Right kidney (tissue), 1 donor: ENCODE data around the gene VILL.
A peak's percentile ranks its signal among the peaks of the same experiment; 100 is the strongest.
"Not testable (repeated sequence)": the region's sequence is repeated elsewhere in the genome, so short reads cannot be mapped to it uniquely, and the experiment has no call there.

Experiments used
- DNase-seq: peaks from one replicate; pipeline ENCODE4 v3.0.0-alpha.2; 2016

Gene VILL

DNA sequence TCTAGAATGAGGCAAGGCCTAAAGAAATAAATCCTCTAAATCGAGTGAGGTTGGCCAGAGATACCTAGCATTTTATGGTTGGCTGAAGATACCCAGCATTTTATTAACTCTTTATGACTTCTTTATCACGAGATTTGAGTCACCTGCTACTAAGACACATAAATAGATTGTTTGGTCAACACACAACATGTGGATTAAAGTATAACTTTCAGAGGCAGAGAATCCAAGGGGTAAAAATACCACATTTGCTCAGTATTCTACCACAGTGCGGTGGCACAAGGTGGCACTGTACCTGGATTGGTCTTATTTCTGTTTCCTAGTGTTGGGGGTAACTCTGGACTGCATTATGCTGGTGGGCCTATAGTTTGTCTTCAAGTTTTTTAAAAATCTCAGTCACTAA lies 27.0 kb upstream of the VILL start:
- no peak for DNase-seq

DNA sequence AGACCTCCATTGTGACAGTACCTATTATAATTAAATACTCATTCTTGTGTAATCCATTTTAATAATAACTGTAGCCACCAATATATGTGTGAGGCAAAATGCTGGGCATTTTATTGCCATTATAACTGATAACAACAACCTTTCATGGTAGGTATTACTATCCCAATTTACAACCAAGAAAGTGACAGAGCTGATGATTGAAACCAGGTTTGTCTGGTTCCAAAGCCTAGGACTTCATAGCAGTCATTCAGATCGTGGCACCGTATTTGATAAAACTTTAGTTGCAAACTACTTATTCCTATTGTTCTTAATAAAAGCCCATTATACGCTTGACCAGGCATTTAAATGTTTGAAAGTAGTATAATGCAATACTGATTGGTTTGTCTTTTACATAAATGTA lies 26.4 kb upstream of the VILL start:
- DNase-seq: no peak

DNA sequence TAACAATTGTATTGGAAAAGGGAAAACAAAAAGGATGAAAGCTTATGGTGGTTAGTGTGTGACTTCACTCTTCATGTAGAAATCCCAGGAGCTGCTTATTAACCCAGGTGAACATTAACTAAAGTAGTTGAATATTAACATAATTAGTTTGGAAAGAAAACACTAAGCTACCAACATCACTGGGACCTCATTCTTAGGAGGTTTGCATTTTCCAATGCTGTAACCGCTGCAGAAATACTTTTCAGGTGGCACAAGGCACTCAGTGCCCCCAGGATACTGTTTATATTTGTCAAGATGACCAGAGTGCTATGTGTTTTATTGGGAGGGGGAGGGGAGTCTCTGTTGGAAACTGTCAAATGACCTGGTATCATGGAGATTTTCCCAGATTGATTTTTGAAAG lies 25.9 kb upstream of the VILL start:
- DNase-seq: peak; percentile 41

DNA sequence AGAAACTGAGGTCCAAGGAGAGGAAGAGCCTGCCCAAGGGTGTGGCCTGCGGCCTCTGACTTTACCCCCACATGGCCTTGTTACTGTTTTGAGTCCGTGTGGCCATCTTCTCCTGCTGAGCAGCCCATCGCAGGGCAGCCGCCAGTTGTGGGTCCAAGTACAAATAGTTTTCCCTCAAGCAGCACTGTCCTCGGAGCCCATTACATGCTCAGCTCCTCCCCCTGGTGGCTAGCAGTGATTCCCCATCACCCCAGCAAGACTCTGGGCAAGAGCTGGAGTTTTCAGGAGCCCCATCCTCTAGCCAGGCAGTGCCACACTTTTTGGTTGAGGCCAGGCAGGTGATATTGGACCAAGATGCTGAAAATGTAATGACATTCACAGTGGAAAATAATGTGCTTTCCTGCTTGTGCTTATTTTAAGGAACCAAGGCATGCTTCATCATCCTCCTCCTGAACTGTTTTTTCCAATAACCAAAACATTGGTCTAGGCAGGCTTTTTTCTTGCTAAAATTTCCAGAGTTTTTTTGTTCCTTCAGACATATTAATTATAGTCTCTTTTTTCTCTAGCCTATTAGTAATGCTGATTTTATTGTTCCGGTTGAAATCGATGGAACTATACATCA lies 23.2 kb upstream of the VILL start:
- no peak for DNase-seq

DNA sequence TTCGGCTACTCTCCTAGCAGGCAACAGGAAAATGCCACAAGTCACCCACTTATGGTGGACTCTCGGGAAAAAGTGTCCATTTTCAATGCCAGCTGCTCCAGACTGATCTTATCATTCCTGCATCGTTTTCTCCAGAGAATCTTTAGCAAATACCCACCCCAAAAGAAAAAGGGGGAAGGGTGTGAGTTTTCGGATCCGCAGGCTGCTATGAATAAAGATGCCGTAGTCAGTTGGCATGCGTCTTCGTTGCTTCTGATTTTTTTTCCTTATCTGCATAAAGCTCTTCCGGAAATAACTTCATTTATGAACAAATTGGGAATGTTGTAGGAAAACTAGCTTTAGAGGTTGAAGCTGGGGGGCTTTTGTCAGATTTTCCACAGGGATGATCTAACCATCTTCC lies 22.4 kb upstream of the VILL start:
- DNase-seq: no peak

DNA sequence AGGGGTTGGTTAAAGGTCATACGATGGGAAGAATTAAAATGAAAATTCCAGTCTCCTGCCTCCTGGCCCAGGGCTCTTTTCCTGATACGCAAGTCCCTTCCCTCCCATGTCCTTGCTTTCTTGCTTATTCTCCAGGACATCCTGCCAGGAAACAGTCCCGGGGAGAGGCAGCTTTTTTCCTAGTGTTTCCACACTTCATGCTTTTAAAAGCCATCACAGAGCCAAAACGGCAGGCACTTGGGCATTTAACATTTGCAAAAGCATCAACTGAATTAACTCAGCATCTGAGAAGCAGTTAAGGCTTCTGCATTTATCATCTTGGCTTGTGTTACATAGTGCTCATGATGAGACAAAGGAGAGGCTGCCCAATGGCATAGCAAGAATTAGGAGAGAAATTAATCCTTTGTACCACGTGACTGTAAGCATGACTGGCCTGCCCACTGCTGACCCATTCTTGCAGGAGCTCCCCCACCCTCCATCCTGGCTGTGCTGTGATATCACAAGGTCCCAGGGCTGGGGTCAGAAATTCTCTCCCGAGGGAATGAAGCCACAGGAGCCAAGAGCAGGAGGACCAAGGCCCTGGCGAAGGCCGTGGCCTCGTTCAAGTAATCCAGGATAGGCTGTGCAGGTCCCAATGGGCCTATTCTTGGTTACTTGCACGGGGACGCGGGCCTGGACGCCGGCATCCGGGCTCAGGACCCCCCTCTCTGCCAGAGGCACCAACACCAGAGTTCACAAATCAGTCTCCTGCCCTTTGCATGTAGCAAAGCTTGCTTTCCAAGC lies 21.6 kb upstream of the VILL start:
- no peak for DNase-seq

DNA sequence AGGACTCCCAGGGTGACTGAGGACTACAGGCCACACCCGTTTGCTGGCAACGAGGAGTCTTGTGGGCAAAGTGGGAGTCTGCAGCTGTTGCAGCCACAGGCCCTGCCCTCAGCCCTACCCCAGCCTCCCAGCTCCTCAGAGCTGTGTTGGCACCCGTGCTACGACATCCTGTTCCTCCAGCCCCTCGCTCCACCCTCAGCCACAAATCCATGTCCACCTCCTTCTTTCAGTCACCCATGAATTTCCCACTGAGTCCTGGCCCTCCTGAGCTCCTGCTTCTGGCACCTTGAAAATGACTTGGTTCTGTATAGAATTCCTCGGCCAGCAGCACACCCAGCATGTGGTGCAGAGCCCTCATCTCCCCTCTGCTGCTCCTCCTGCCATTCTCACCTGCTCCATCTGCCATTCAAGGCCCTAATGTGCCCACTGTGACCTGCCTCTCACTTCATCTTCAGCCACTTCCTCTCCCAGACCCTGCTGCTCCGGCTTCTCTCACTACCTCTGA lies 20.9 kb upstream of the VILL start:
- no peak for DNase-seq

DNA sequence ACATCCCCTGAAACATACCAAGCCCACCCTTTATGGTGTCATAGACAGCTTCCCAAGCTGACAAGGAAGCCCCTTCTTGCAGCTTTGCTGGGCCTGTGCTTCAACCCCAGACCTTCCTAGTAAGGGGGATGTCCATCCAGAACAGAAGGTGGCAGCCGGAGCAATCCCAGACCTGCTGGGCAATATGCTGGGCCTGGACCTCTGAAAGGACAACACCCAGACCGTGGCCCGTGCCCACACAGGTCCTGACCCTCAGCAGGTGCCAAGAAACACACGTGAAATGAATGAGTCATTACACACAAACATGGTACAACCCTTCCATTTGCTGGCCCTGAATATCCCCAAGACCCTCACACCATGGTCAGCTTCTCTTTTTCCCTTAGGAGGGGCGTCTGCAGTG lies 19.8 kb upstream of the VILL start:
- no peak for DNase-seq

DNA sequence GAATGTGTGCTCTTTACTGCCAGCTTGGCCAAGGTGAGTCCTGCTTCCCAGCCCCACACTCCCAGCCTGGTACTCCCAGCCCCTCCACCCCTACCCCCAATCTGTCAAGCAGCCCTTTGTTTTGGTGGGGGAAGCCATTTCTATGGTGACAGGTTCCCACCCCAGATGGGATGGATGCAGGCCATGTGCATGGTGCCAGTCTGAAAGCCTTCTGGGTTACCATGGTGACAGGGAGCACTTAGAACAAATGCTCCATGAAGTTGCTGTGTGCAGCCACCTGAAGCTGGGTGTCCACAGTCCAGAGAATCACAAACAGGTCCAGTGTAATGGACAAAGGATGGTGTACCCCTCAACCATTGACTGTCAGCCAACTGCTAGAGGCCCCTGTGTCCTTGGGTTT lies 19.1 kb upstream of the VILL start:
- DNase-seq: no peak

DNA sequence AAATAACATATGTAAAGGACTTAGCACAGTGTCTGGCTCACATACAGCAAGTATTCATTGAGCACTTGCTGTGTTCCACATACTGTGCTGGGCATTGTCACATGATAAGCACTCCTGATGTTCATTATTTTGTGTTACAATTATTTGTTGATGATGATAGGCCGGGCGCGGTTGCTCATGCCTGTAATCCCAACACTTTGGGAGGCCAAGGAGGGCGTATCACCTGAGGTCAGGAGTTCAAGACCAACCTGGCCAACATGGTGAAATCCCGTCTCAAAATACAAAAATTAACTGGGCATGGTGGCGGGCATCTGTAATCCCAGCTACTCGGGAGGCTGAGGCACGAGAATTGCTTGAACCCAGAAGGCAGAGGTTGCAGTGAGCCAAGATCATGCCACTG lies 18.5 kb upstream of the VILL start:
- DNase-seq: not testable (repeated sequence)

DNA sequence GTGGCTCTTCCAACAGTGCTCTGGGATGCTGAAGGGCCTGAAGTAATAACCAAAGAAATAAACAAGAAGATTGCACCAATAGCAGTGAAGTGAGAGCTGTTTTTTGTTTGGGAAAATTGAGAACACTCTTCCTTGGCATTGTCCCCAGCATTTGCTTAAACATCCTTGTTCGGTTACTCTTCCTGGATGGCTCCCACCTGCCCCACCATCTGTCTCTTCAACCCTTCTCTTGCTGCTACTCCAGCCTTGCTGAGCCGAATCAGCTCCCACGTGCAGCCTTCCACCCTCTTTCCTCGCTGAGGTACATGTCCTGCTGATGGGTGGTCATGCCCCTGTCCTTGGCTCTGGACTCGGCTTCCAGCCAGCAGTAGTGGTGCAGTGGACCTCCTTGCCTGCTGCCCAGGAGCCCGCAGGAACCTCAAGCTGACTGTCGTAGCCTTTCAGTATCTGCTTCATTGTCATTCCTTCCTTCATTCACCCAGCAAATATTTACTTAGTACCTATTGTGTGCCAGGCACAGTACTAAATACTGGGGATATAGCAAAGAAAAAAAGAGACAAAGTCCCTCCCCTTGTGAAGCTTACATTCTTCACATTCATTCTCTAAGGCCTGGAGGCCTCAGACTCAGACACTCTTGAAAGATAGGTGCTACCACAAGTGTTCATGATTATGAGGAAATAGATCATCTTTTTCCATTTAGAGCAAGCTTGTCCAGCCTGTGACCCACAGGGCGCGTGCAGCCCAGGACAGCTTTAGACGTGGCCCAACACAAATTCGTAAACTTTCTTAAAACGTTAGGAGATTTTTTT lies 17.1 kb upstream of the VILL start:
- DNase-seq: no peak

DNA sequence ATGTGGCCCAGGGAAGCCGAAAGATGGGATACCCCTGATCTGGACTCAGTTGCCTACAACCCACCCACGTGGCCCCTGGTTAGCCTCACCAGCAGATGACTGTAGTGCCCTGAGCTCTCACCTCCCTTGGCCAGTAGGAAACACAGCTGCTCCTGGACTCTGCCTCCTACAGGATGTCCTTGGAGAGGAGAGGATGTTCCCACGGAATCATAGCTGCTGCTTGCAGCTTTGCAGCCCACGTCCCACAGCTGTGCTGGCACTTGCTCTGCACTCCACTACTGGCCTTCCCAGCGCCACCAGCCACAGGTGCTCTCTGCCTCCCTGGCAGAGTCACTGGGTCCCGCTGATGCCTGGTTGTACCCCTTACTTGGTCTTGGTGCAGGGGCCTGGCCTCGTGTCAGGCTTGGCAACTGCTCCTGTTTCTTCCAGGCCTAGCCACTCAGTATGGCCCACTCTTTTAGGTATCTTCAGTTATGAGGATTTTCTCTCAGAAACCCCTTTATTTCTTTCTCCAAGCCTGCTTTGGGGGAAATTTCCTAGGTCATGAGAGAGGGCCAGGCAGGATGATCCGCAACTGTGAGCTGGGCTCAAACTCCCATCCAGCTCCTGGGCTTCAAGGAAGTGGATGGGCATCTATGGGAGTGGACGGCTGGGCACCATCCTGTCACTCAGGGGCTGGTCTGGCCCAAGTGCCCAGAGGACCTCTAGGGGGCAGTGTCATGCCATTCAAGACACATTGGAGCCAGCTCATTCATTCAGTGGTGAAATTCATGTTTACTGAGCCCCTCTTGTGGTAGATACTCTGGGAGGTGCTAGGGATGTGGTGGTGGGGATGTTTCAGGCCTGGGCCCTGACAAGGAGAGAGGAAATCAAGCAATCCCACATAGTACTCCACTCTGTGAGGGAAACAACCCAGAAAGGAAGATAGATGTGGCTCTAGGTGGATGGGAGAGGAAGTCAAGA lies 16.2 kb upstream of the VILL start:
- DNase-seq: no peak

DNA sequence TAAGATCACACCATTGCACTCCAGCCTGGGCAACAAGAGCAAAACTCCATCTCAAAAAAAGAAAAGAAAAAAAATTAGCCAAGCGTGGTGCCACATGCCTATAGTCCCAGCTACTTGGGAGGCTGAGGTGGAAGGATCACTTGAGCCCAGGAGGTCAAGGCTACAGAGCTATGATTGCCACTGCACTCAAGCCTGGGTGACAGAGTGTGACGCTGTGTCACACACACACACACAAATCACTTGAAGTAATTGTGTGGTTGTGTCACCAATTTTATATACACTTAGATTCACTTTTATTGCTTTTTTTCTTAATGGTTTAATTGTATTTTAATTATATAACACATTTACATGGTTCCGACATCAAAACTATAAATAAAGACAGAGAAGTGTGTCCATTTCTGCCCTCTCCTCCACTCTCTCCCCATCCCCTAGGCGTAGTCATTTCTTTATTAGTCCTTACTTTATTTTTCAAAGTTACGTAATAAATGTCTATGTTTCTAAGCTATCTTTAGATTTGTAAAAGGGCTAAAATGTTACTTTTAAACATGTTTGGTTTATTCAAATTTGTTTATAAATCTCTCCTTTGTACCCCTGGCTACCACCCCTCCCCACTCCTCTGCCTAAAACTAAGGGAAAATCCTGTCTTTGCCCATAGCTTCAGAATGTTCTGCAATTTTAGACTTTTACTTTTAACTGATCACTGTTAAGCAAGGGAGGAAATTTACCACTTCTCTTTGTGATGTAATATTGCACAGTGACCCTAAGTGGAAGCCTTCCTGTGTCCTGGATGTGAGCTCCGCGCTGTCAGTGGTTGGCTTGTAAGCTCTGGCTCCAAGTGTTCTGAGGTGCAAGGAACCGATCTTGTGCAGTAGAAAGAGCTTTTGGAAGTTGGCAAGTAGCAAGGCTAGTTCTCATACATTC lies 10.8 kb upstream of the VILL start:
- DNase-seq: no peak

DNA sequence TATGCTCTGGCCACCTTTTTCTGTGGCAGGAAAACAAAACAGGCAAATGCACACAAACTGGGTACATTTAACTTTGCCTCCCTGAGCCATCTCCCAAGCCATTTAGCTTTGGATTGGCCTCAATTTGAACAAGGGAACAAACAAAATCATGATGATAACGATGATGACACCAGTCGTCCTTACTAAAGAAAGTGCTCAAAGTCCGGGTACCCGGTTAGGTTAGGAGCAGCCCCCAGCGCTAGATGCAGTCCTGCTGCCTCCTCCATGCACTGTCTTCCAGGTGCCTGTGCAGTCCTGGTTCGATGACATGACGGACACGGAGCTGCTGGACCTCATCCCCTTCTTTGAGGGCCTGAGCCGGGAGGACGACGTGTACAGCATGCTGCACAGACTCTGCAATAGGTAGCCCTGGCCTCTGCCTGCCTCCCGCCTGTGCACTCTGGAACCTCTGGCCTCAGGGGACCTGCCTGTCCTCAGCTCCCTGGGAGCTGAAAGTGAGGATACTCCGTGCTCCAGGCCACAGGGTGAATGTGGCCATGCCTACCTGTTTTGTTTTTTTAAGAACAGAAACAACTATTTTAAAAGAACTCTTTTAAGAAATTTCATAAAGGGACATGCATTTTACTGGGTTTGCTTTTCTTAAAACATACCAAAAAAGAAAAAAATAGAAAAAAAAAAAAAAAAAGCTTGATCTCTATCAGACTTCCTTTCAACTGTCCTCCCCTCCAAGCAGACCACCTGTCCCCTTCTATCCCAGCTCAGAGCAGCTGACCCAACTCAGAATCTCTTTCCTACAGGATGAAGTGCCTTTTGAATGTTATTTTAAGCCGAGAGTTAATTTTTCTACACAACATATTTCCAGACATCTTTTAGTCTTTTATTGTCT lies 9.9 kb upstream of the VILL start:
- no peak for DNase-seq

DNA sequence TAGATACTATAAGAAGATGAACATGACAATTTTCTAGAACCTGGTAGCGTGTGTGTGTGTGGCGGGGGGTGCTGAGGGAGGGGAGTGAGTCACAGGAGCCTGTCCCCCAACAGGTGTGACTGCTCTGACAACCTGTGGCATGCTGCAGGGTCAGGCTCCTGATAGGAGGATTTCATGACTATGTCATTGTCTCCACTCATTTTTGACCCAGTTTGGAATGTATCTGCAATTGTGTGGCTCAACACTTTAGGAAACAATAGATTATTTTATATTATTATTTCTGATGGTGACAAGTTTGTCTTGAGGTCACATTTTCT lies 9.3 kb upstream of the VILL start:
- DNase-seq: no peak

DNA sequence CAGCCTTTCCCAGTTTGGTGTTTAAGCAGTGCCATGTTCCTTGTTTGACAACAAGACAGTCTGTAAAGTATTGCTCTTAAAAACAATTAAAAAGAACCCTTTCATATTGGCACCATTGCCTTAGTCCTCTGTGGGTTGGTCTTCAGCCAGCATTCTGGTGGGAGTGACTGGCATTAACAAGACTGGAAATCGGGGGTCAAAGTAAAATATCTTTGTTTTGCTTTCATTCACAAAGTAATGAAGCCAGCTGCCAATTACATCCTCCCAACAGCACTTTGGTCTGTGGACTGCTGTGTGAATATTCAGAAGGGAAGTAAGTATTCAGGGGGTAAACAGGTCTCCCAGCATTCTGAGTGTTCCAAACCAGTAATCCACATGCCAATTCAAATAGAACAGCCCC lies 8.3 kb upstream of the VILL start:
- DNase-seq: no peak

DNA sequence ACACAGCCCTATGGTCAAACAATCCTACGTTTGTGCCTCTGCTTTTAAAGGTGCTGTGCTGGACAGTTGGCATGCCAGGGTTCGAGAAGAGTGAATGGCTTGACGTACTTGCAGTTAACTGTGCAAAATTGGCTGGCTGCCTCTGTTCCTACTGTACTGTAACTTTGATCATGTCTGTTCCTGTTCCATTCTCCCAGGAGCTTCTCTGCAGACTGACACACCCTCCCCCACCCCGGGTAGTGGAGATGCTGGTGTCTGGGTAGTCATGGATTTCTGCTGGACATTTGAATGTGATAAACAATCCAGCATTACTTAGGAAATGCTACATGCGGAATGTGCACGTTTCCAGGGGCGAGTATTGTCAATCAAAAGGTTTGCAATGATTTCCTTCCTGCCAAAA lies 6.5 kb upstream of the VILL start:
- DNase-seq: no peak

DNA sequence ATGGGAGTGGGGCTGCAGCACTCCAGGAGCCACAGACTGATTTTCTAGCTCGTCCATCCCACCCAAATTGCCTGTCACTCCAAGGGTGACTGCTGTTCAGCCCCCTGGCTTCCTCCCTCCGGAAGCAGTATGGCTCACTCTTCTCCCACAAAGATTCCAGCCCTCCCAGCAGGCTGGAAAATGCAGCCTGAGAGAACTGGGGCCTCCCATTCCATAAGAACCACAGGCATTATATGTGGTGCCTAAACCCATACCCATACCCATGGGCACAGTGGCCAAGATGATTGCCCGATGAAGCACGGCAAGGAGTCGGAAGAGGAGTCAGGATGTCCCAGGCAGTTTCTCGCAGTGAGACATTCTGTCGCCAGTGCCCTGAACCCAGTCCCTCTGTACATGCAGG lies 6.0 kb upstream of the VILL start:
- DNase-seq: no peak

DNA sequence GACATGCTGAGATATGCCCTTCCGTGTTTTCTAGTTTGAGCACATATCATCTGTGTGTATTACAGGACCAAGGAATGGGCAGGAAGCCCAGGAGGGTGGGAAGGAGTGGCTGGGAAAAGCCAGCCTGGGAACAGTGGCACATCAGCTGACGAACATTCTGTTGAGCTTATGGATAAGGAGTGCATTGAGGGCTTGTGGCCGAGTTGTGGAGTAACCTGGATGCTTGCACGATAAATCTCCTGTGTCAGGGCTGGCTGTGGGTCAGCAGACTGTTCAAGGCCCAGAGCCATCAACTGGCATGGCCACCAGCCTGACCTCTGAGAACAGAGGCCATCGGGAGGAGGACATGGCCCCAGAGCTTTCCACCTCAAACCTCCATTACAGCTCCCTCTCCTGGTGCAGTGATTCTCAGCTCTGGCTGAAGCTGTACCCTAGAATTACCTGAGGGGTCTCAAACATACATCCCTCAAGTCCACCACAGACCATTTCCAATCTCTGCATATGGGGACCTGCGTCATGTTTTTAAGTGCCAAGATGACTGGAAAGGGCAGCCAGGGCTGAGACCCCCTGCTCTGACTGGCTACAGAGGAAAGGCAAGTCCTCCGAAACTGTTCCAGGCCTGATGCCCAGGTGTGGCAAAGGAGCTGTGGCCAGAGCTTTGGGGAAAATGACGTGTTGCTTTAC lies 4.8 kb upstream of the VILL start:
- no peak for DNase-seq
